ENCODE measurements around the gene WDR82. TPM values are rescaled to one million over a fixed set of nuclear protein-coding genes. Genes with fewer than 3 reads are reported as not detected.

WDR82 gene
- total RNA-seq, 2 experiments from 2014 or later, result 110 to 111 TPM

DNA sequence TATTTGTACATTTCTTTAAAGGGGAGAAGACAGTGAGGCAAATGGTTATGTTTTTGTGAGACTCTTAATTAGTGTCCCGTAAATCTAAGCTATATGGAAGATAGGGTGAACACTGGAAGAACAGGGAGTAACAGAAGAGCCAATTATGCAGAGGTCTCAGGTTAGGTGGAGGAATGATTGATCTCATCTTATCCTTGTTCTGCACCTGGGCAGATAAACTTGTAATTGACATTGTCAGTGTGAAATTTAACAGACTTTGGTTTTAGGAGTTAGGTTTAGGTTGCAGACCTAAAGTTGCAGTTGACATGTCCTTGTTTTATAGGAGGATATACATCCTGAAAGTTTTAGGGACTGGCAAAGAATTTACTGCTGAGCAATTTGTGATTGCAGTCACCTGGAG lies 36.4 kb downstream of the WDR82 start:
- Mint-ChIP-seq H3K4me3 (peak overlapping the region; percentile 9), H3K27me3 (no peaks in the 10 kb centered on the region), H3K9me3 (peaks cover 5% of the 10 kb centered on the region), H3K27ac (peak overlapping the region; percentile 79), H3K4me1 (ENCODE audit: low read depth) (peaks cover 66% of the 10 kb centered on the region), H3K36me3 (peaks cover 38% of the 10 kb centered on the region)
- ChIA-PET CTCF (interaction anchor here (0.8 to 11.6 kb wide), 3 partner anchors 10 to 37 kb away, joined by 4 to 148 read pairs (median 16); partner anchors contain the start of gene WDR82), POLR2A (interaction anchor here (0.7 to 8.7 kb wide), 6 partner anchors 10 to 45 kb away, joined by 3 to 128 read pairs (median 8); partner anchors contain the start of genes GLYCTK, TLR9 and WDR82)
- intact Hi-C loops (cut with micrococcal nuclease), result no loop called here
- no peak for DNase-seq

DNA sequence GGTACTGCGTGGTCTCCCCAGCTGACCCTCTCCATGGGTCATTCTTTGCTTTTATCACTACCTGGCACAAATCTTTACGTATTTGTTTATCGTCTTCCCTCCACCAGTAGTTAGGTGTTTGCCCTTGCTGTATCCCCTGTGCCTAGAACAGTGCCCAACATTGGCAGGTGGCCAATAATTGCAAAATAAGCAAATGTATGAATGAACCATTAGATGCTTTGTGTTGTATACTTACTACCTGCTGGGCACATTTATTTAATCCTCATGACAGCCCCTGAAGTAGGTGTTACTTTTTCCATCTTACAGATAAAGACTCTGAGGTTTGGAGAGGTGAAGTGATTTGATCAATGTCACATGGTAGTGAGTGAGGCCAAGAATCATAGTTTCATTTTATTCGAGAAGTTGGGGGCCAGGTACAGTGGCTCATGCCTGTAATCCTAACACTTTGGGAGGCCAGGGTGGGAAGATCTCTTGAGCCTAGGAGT lies 37.5 kb downstream of the WDR82 start:
- CTCF ChIA-PET, result interaction anchor here (0.9 to 11.6 kb wide), 11 partner anchors 9 to 267 kb away, joined by 3 to 148 read pairs (median 5); partner anchors contain the start of genes ABHD14B and WDR82

DNA sequence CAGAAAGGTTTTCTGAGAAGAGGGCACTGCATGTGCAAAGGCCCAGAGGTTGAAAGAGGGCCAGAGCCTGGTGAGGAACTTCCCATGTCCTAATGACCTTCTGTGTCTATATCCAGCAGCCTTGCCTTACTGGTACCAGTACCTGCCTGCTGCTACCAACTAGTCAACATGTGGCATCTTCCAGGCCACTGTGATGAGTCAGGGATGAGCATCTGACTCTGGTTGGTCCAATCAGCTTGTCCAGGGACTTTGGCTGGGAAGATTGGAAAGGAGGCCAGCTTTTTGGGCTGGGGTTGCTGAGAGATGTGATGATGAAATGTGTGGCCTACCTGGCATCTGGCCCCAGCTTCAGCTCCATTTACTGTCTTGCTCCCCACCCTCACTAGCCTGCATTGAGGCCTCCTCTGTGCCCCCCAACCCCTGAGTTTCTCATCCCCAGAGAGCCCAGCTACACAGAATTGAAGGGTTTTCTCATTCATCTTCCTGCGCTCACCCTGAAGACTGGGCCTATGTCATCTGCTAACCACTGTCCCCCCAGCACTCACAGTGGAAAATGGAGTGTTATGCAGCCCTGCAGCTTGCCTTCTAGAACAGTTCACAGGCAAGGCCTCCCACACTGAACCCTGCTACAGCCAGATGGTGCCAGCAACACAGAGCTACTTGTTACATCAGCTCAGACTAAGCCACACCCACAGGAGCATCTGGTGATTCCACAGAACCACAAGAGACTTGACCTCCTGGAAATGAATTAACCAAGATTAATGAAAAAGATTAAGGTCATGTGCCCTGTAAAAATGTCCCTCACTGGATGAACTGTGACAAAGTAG lies 38.2 kb downstream of the WDR82 start:
- Mint-ChIP-seq H3K9me3 (peaks cover 5% of the 10 kb centered on the region), H3K27ac (peak overlapping the region; percentile 97), H3K36me3 (peaks cover 34% of the 10 kb centered on the region), H3K4me1 (ENCODE audit: low read depth) (peaks cover 77% of the 10 kb centered on the region), H3K27me3 (no peaks in the 10 kb centered on the region), H3K4me3 (peak overlapping the region; percentile 99)
- peak; percentile 83 for DNase-seq
- ChIA-PET CTCF (interaction anchor here (0.6 to 11.6 kb wide), 12 partner anchors 8 to 266 kb away, joined by 3 to 148 read pairs (median 4); partner anchors contain the start of genes ABHD14B and WDR82), POLR2A (interaction anchor here (0.7 to 8.7 kb wide), 11 partner anchors 9 to 49 kb away, joined by 3 to 128 read pairs (median 6); partner anchors contain the start of genes GLYCTK and WDR82)
- intact Hi-C loops (cut with micrococcal nuclease), result loop anchor here (1.0 kb wide), 4 partner anchors 20 to 86 kb away; partner anchors contain the start of genes POC1A and WDR82

More for the DNA sequence above, 37.5 kb downstream of the WDR82 start:
- Mint-ChIP-seq H3K27ac (peak overlapping the region; percentile 97), H3K27me3 (no peaks in the 10 kb centered on the region), H3K4me3 (peak overlapping the region; percentile 99), H3K36me3 (peaks cover 31% of the 10 kb centered on the region), H3K4me1 (ENCODE audit: low read depth) (peaks cover 72% of the 10 kb centered on the region), H3K9me3 (peaks cover 5% of the 10 kb centered on the region)
- intact Hi-C loops (cut with micrococcal nuclease), result loop anchor here (1.0 kb wide), 5 partner anchors 12 to 87 kb away; partner anchors contain the start of genes POC1A and WDR82
- POLR2A ChIA-PET, result interaction anchor here (0.7 to 8.7 kb wide), 9 partner anchors 8 to 218 kb away, joined by 3 to 128 read pairs (median 7); partner anchors contain the start of genes GLYCTK and WDR82
- DNase-seq, result no peak

DNA sequence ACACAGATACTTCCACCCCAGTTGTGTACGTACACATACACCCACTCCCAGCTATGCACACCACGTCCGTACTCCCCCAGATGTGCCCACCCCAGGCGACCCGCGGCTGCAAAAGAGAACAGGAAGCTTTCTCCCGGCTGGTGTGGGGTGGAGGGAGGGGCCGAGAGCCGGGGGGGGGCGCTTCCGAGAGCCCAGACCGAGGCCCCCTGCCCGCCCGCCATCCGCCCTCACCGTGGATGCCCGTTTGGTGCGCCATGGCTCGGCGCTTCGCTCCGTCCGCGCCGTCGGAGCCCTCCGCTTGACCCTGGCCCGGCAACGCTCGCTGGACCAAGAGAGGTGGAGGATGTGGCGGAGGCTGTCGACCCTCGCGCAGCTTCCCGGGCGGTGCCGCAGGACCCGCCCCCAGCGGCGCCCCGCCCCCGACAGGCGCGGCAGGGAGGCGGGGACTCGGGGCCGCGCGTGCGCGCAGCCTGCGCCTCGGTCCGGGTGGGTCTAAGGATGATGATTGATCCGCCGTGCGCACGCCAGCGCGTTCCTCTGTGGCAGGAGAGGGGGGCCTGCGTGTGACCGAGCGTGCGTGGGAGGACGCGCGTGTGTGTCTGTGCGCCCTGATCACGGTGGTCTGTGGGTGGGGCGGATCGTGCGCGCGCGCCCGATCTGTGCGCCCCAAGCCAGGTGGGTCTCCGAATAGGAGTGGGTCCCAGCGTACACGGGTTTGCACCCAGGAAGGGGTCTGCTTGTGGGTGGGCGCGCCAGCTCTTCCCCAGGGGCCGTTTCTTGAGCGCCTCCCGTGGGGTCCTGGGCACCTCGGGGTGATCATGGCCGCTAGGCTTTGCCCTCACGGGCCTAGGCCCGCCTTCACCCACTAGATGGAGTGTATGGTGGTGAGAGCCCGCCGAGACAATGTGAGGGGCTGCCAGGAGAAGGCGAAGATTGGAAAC lies 39.4 kb downstream of the WDR82 start, which contains the start of gene TWF2:
TSS of gene TWF2 (minus strand) at position 398 of the 941 bp plus-strand sequence. CDS start at position 256, 142 bp downstream.
- peaks cover 70% of the 10 kb centered on the region for H3K4me1 Mint-ChIP-seq (ENCODE audit: low read depth)
- peaks cover 33% of the 10 kb centered on the region for H3K36me3 Mint-ChIP-seq

DNA sequence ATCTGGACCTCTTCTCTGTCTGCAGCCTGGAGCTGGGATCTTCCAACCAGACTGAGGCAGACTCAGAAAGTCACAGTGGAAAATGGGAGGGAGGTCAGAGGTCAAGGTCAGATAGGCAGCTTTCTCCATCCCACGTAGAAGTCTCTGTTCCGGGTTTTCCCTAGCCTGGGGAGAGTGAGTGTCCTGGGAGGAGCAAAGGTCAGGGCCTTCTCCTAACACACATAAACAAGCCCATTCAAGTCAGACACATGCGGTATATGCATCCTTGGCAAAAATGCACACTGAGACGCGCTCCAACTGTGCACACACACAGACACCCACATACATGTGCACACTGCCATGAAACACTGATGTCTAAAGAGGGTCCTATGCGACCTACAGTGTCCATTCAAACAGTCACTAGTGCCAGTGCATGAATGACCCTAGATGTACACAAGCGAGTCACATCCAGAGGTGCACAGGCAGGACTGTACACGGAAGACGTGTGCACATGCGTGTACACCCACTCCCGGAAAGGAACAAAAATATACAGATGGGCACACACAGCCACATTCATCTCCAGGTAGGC lies 40.2 kb downstream of the WDR82 start:
- Mint-ChIP-seq H3K4me1 (ENCODE audit: low read depth) (peaks cover 65% of the 10 kb centered on the region), H3K36me3 (peaks cover 34% of the 10 kb centered on the region), H3K27ac (peak overlapping the region; percentile 97), H3K9me3 (peaks cover 2% of the 10 kb centered on the region), H3K27me3 (no peaks in the 10 kb centered on the region), H3K4me3 (peak overlapping the region; percentile 99)
- intact Hi-C loops (cut with micrococcal nuclease), result no loop called here
- ChIA-PET CTCF (interaction anchor here (0.7 to 11.6 kb wide), 8 partner anchors 10 to 101 kb away, joined by 3 to 148 read pairs (median 8); partner anchors contain the start of gene WDR82), POLR2A (interaction anchor here (0.8 to 8.7 kb wide), 10 partner anchors 8 to 50 kb away, joined by 3 to 87 read pairs (median 6); partner anchors contain the start of genes GLYCTK and WDR82)
- DNase-seq, result no peak

More for the DNA sequence above, 39.4 kb downstream of the WDR82 start, which contains the start of gene TWF2:
- H3K27ac Mint-ChIP-seq, result peak within 1 kb of the TSS; percentile 97
- H3K4me3 Mint-ChIP-seq, result peak within 1 kb of the TSS; percentile 99
- peaks cover 5% of the 10 kb centered on the region for H3K9me3 Mint-ChIP-seq
- intact Hi-C loops (cut with micrococcal nuclease), result loop anchor here (1.0 kb wide), 1 partner anchor 182 kb away; no protein-coding TSS in a partner anchor
- ChIA-PET CTCF (interaction anchor here (0.6 to 11.6 kb wide), 9 partner anchors 9 to 872 kb away, joined by 3 to 148 read pairs (median 6); partner anchors contain the start of genes GLYCTK and WDR82), POLR2A (interaction anchor here (0.8 to 8.7 kb wide), 9 partner anchors 11 to 49 kb away, joined by 3 to 87 read pairs (median 6); partner anchors contain the start of genes GLYCTK and WDR82)
- peak; percentile 90 for DNase-seq
- no peaks in the 10 kb centered on the region for H3K27me3 Mint-ChIP-seq

DNA sequence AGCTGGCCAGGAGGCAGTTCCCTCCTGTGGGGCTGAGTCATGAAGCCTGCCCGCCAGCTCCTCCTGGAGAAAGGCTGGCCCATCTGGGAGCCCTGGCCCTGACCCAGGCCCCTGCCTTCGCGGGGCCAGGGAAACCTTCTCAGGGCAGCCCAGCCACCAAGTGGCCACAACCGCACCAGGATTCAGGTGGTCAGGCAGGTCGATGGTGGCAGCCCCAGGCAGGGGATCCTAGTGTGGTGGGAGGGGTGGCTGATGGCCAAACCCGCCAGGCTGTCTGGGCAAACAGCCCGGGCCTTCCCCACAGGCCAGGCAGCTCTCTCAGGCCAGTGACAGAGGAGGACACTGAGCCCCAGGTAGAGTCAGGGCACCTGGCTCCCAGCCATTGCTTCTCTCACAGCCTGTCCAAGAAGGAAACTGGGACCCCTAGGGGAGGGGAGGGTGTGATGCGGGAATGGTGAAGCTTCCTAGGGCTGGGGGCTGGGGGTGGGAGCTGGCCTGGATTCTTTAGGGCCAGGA lies 40.7 kb downstream of the WDR82 start:
- intact Hi-C loops (cut with micrococcal nuclease), result no loop called here
- H3K36me3 Mint-ChIP-seq, result peaks cover 35% of the 10 kb centered on the region

DNA sequence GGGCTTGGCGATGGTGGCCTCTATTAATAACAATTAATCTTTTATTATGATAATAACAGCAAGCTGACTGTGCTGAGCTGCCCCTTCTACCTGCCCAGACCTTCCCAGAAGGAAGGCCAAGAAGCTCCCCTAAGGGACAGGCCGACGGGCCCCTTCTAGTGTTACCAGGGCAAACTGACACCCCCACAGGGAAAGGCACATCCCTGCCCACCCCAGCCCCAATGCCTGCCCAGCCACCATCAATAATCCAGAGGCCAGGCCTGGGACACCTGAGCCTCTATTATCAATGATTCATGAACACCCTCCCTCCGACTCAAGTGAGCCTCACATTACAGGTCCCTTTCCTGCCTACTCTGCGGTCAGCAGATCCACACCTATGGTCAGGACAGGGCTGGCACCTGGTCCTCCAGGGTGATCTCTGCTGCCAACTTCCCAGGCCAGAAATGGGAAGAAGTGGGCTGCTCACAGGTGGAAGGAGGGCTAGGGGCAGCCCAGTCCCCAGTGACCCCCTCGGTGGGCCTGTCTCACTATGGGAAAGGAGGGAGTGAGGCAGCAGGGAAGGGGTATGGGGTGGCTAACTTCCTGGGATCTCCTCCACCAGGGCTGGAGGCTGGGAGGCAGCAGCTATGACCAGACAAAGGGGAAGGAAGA lies 41.3 kb downstream of the WDR82 start:
- peaks cover 61% of the 10 kb centered on the region for H3K4me1 Mint-ChIP-seq (ENCODE audit: low read depth)
- DNase-seq, result no peak
- POLR2A ChIA-PET, result interaction anchor here (1.0 to 8.7 kb wide), 4 partner anchors 9 to 51 kb away, joined by 3 to 87 read pairs (median 12); partner anchors contain the start of genes GLYCTK and WDR82
- no peaks in the 10 kb centered on the region for H3K9me3 Mint-ChIP-seq
- CTCF ChIA-PET, result interaction anchor here (0.8 to 11.6 kb wide), 6 partner anchors 11 to 102 kb away, joined by 3 to 148 read pairs (median 36); partner anchors contain the start of gene WDR82
- intact Hi-C loops (cut with micrococcal nuclease), result no loop called here
- H3K27me3 Mint-ChIP-seq, result no peaks in the 10 kb centered on the region
- H3K36me3 Mint-ChIP-seq, result peaks cover 38% of the 10 kb centered on the region
- H3K4me3 Mint-ChIP-seq, result peak overlapping the region; percentile 60
- peak overlapping the region; percentile 69 for H3K27ac Mint-ChIP-seq

More for the DNA sequence above, 40.7 kb downstream of the WDR82 start:
- H3K27me3 Mint-ChIP-seq, result no peaks in the 10 kb centered on the region
- peak overlapping the region; percentile 97 for H3K27ac Mint-ChIP-seq
- ChIA-PET POLR2A (interaction anchor here (0.8 to 8.7 kb wide), 6 partner anchors 9 to 50 kb away, joined by 3 to 87 read pairs (median 8); partner anchors contain the start of genes GLYCTK and WDR82), CTCF (interaction anchor here (0.8 to 11.6 kb wide), 6 partner anchors 11 to 101 kb away, joined by 4 to 148 read pairs (median 10); partner anchors contain the start of gene WDR82)
- peaks cover 61% of the 10 kb centered on the region for H3K4me1 Mint-ChIP-seq (ENCODE audit: low read depth)
- no peaks in the 10 kb centered on the region for H3K9me3 Mint-ChIP-seq
- DNase-seq, result no peak
- H3K4me3 Mint-ChIP-seq, result peak overlapping the region; percentile 99

DNA sequence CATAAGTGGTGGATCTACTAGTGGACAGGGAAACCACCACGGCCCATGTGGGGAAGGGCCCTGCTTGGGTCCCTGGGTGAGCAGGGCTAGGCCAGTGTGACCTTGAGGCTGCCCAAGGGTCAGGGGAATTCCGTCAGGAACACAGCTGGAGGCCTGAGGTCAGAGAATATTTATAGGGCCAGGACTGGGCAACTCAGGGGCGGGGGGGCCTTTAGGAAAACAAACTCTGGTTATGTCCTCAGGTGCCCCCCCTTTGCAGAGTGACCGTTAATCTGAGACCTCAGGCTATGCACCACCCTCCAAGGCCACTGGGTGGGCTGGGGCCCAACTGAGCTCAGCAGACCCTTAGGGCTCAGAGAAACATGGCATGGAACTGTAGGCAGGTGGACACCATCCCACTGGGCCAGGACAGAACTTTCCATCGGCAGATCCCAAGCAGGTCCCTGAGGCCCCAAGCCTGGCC lies 42.0 kb downstream of the WDR82 start:
- H3K9me3 Mint-ChIP-seq, result no peaks in the 10 kb centered on the region
- H3K27me3 Mint-ChIP-seq, result no peaks in the 10 kb centered on the region
- H3K4me1 Mint-ChIP-seq (ENCODE audit: low read depth), result peaks cover 62% of the 10 kb centered on the region
- POLR2A ChIA-PET, result interaction anchor here (1.1 to 2.3 kb wide), 2 partner anchors 10 to 42 kb away, joined by 5 to 14 read pairs; partner anchors contain the start of genes PPM1M and WDR82
- intact Hi-C loops (cut with micrococcal nuclease), result no loop called here
- peak overlapping the region; percentile 26 for H3K4me3 Mint-ChIP-seq
- peak overlapping the region; percentile 62 for H3K27ac Mint-ChIP-seq
- no peak for DNase-seq
- H3K36me3 Mint-ChIP-seq, result peaks cover 42% of the 10 kb centered on the region
- CTCF ChIA-PET, result interaction anchor here (1.0 to 11.6 kb wide), 5 partner anchors 16 to 103 kb away, joined by 3 to 148 read pairs (median 61); partner anchors contain the start of gene WDR82

DNA sequence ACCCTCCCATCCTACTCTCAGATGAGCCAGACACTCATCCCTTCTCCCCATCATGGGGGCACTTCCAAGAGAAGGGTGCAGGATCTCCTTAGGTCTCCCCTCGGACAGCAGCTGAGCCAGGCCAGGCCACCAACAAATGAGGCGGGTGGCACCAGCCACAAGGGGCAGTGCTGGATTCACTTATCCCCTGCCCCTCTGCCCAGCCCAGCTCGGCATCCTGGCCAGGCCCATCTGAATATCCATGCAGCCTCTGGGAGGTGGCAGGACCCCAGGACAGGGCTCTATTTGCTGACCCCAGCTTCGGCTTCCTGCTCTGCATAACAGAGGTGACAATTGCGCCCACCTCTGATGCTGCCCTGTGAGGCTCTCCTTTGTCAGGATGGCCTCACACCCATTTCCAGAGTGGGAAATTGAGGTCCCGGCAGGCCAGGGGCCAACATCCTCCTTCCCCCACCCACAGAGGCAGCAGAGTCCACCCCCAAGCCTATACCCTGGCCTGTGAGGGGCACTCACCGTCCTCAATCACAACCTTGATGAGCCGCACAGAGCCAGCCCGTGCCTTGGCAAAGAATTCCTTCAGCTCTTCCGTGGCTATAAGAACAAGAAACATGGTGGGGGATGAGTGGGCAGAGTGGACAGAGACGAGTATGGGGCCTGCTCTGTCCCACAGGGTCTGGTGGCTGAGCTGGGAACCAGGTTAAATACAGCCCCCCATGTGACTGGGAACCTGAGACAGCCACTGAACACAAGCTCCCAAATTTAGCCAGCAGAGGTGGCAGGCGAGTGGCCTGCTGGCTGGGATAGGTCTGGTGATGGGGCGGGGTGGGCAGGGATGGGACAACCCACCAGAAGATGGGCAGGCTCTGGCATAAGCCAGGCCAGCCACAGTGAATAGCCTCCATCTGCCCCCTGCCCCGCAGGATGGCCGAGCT lies 43.7 kb downstream of the WDR82 start:
- Mint-ChIP-seq H3K36me3 (peaks cover 43% of the 10 kb centered on the region), H3K27ac (peak overlapping the region; percentile 74), H3K4me1 (ENCODE audit: low read depth) (peaks cover 50% of the 10 kb centered on the region), H3K27me3 (no peaks in the 10 kb centered on the region), H3K4me3 (no peak overlapping the region), H3K9me3 (no peaks in the 10 kb centered on the region)
- intact Hi-C loops (cut with micrococcal nuclease), result no loop called here
- DNase-seq, result no peak
- CTCF ChIA-PET, result interaction anchor here (0.5 to 11.6 kb wide), 6 partner anchors 9 to 104 kb away, joined by 3 to 148 read pairs (median 32); partner anchors contain the start of genes TLR9 and WDR82
- POLR2A ChIA-PET, result interaction anchor here (1.1 kb wide), 3 partner anchors 11 to 43 kb away, joined by 3 to 5 read pairs (median 4); partner anchors contain the start of genes PPM1M and WDR82
